ENCODE data around the gene CALML4.

DNA sequence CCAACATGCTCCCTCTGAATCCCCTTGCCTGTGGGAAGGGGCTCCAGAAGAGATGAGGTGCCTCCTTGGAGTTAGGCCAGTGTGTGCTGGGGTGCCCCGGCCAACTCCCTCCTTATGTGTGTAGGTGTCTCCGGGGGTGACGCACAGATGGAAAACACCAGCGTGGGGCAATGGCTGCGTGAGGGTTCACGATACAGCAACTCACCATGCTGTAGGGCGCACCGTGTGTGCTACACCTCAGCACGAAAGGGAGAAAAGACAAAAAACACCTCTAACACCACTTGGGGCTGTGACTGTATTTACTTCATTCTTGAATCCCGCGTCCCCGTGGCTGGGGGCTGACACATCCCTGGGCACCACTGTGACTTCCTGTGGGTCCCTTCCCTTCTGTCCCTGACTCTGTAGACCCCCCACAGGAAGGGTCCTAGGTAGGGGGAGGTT lies 1.6 kb upstream of the CALML4 start:
- TF ChIP-seq CTCF (IDR thresholded peaks at IDR 0.05) = no peak
- no peak for TF ChIP-seq POLR2A (IDR thresholded peaks at IDR 0.05)
